ENCODE measurements around the gene CAMK2D.

DNA sequence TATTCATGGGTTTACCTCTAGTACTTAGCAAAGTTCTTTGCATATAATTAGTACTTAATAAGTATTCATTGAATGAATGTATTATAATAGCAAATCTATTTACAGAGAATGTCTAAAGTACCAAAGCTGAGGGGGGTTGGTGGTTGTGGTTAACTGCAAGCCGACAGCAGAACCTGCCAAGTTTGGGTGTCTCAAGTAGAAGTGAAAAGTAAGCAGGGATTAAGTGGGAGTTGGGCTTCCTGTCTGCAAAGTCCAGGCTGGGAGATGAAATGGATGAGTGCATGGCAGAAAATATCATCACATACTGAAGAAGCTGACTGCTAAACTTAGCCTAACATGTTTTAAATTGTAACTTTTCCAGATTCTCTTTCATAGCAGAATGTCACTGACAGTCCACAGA is 169.6 kb downstream of the CAMK2D start:
- TF ChIP-seq, protein P1, sequence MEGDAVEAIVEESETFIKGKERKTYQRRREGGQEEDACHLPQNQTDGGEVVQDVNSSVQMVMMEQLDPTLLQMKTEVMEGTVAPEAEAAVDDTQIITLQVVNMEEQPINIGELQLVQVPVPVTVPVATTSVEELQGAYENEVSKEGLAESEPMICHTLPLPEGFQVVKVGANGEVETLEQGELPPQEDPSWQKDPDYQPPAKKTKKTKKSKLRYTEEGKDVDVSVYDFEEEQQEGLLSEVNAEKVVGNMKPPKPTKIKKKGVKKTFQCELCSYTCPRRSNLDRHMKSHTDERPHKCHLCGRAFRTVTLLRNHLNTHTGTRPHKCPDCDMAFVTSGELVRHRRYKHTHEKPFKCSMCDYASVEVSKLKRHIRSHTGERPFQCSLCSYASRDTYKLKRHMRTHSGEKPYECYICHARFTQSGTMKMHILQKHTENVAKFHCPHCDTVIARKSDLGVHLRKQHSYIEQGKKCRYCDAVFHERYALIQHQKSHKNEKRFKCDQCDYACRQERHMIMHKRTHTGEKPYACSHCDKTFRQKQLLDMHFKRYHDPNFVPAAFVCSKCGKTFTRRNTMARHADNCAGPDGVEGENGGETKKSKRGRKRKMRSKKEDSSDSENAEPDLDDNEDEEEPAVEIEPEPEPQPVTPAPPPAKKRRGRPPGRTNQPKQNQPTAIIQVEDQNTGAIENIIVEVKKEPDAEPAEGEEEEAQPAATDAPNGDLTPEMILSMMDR (IDR thresholded peaks at IDR 0.05): no peak
- TF ChIP-seq, protein P2, sequence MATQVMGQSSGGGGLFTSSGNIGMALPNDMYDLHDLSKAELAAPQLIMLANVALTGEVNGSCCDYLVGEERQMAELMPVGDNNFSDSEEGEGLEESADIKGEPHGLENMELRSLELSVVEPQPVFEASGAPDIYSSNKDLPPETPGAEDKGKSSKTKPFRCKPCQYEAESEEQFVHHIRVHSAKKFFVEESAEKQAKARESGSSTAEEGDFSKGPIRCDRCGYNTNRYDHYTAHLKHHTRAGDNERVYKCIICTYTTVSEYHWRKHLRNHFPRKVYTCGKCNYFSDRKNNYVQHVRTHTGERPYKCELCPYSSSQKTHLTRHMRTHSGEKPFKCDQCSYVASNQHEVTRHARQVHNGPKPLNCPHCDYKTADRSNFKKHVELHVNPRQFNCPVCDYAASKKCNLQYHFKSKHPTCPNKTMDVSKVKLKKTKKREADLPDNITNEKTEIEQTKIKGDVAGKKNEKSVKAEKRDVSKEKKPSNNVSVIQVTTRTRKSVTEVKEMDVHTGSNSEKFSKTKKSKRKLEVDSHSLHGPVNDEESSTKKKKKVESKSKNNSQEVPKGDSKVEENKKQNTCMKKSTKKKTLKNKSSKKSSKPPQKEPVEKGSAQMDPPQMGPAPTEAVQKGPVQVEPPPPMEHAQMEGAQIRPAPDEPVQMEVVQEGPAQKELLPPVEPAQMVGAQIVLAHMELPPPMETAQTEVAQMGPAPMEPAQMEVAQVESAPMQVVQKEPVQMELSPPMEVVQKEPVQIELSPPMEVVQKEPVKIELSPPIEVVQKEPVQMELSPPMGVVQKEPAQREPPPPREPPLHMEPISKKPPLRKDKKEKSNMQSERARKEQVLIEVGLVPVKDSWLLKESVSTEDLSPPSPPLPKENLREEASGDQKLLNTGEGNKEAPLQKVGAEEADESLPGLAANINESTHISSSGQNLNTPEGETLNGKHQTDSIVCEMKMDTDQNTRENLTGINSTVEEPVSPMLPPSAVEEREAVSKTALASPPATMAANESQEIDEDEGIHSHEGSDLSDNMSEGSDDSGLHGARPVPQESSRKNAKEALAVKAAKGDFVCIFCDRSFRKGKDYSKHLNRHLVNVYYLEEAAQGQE (IDR thresholded peaks at IDR 0.05; ENCODE audit: insufficient read depth in 1 of 2, low read depth in 2 of 2, low read length in 1 of 2): no peak
- no peak for TF ChIP-seq SIN3A (IDR thresholded peaks at IDR 0.05; ENCODE audit: borderline replicate concordance, insufficient read depth, low read depth, low read length)
- no peak for TF ChIP-seq POLR2AphosphoS5 (IDR thresholded peaks at IDR 0.05; ENCODE audit: low read depth, low read length)
